ENCODE results near the gene CNOT2. TPM values are rescaled to one million over a fixed set of nuclear protein-coding genes. Genes with fewer than 3 reads are reported as not detected.

CNOT2 gene
- total RNA-seq, 1 donor = 135 TPM

DNA sequence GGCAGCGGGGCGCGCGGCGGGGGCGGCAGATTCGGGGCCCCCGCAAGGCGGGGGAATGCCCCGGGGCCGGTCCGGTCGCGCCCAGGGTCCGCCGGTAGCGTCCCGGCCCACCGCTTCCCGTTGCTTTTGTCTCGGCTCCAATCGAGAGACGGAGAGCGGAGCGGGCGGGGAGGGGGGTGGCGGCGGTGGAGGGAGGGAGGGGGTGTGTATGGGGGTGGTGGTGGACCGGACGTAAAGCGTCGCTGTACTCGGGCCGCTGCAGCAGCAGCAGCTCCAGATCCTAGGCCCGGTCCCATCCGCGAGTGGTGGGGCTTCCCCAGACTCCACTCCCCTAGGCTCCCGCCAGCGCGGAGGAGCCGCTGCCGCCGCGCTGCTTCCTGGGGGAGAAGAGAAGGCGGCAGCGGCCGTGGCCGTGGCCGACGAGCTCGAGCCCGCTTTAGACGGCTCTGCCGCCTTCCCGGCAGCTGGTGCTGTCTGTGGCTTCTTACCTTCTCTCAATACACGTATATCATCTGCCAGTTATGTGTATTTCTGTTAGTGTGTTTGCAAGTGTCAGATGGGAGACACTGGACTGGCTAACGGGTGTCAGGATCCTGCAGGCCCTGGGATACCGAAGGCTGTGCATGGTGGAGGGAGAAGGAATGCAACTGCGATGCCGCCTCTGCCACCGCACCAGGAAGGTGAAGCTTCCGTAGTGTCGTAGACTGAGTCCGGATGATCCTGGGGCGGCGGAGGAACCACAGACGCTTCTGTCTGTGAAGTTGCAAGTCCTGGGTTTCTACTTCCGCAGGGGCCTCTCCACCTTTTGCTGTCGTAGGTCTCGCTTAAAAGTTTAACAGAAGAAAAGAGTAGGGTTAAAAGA is 508 bp downstream of the CNOT2 start:
- TF ChIP-seq CTCF (IDR thresholded peaks at IDR 0.05; ENCODE audit: insufficient read depth, low read length) = no peak
- peak; percentile 57 for DNase-seq (ENCODE audit: low read depth)
- peak overlapping the region; percentile 86 for H3K4me3 ChIP-seq (ENCODE audit: low read depth, low read length)

GRCh38 chr12:70244409-70244808 is 1.2 kb downstream of the CNOT2 start:
- no peak for TF ChIP-seq CTCF (IDR thresholded peaks at IDR 0.05; ENCODE audit: insufficient read depth, low read length)
- peak overlapping the region; percentile 86 for H3K4me3 ChIP-seq (ENCODE audit: low read depth, low read length)
- no peak for DNase-seq (ENCODE audit: low read depth)

- H3K4me3 ChIP-seq (ENCODE audit: low read depth, low read length) = no peak overlapping the region
- TF ChIP-seq CTCF (IDR thresholded peaks at IDR 0.05; ENCODE audit: insufficient read depth, low read length) = no peak
- DNase-seq (ENCODE audit: low read depth) = no peak
Observed at GRCh38 chr12:70245458-70245857, 2.2 kb downstream of the CNOT2 start.

GRCh38 chr12:70246580-70246979 is 3.3 kb downstream of the CNOT2 start:
- peak; percentile 28 for DNase-seq (ENCODE audit: low read depth)
- H3K4me3 ChIP-seq (ENCODE audit: low read depth, low read length) = no peak overlapping the region
- TF ChIP-seq CTCF (IDR thresholded peaks at IDR 0.05; ENCODE audit: insufficient read depth, low read length) = no peak

- DNase-seq (ENCODE audit: low read depth) = no peak
- no peak overlapping the region for H3K4me3 ChIP-seq (ENCODE audit: low read depth, low read length)
- no peak for TF ChIP-seq CTCF (IDR thresholded peaks at IDR 0.05; ENCODE audit: insufficient read depth, low read length)
Observed at GRCh38 chr12:70247653-70248199, 4.5 kb downstream of the CNOT2 start.

DNA sequence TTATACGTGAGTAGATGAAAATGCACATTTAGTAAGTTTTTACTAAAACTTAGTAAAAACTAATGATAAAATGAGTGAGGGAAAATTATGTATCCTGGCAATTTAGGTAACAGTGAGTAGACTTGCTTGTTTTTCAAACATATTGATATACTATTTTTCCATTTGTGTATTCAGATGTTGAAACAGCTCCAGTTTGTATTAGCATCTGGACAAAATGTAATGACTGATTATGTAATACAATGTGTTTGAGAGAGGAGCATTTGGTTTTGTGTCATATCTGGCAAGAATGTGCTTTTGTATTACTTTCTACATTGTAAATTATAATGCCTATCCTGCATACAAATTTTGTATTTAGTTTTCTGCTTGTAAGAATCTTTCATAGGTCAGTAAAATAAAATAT is 5.6 kb downstream of the CNOT2 start:
- no peak overlapping the region for H3K4me3 ChIP-seq (ENCODE audit: low read depth, low read length)
- no peak for TF ChIP-seq CTCF (IDR thresholded peaks at IDR 0.05; ENCODE audit: insufficient read depth, low read length)
- DNase-seq (ENCODE audit: low read depth) = no peak

Measured in fibroblast of the aortic adventitia (primary cell).